ENCODE data around the gene WDR45B. TPM values are rescaled to one million over a fixed set of nuclear protein-coding genes. Genes with fewer than 3 reads are reported as not detected.
A peak's percentile ranks its signal among the peaks of the same experiment; 100 is the strongest.

Gene WDR45B
- total RNA-seq, 2 donors from 2014 or later: 49.7 to 56.5 TPM

GRCh38 chr17:82611140-82612058, 36.8 kb downstream of the WDR45B start:
- no peak for DNase-seq (ENCODE audit: low spot score)
- intact Hi-C loops (cut with DNase I): no loop called here

- no peak for DNase-seq (ENCODE audit: low spot score)
- intact Hi-C loops (cut with DNase I): no loop called here
These were observed 38.6 kb downstream of the WDR45B start for GRCh38 chr17:82609655-82610054.

DNA sequence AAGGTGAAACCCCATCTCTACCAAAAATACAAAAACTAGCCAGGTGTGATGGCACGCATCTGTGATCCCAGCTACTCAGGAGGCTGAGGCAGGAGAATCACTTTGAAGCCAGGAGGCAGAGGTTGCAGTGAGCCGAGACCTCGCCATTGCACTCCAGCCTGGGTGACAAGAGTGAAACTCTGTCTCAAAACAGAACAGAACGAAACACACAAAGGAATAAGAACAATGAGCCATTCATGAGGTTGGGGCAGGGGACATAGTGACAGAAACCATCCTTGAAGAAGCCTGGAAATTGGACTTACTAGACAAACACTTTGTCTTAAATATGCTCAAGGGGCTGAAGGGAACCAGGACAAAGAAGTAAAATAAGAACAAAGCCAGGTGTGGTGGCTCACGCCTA, 39.4 kb downstream of the WDR45B start:
- no peak for DNase-seq (ENCODE audit: low spot score)
- intact Hi-C loops (cut with DNase I): no loop called here

- no peak for DNase-seq (ENCODE audit: low spot score)
- intact Hi-C loops (cut with DNase I): no loop called here
These were observed 42.2 kb downstream of the WDR45B start for GRCh38 chr17:82605939-82606600.

DNA sequence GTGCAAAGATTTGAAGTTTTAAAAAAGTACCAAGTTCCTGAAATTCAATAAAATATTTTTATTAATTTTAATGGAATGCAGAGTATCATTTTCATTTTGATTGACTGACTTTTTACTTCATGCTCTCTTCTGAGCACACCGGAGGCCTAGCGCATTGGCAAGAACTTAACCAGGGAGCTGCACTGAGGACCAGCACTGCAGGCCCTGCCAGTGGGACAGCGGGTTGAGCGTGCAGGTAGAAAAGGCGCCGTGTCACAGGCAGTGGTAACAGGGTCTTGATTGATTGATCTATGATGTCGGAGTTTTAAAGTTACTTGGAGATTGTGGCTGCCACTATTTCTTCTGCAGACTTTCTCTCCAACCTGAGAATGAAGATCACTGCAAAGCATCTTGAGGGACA, 43.7 kb downstream of the WDR45B start:
- intact Hi-C loops (cut with DNase I): no loop called here

GRCh38 chr17:82603981-82604448, 44.2 kb downstream of the WDR45B start:
- intact Hi-C loops (cut with DNase I): no loop called here
- DNase-seq (ENCODE audit: low spot score): peak; percentile 89

More for the DNA sequence above, 43.7 kb downstream of the WDR45B start:
- DNase-seq (ENCODE audit: low spot score): no peak

GRCh38 chr17:82602986-82603710, 45.1 kb downstream of the WDR45B start:
- intact Hi-C loops (cut with DNase I): no loop called here
- DNase-seq (ENCODE audit: low spot score): no peak

DNA sequence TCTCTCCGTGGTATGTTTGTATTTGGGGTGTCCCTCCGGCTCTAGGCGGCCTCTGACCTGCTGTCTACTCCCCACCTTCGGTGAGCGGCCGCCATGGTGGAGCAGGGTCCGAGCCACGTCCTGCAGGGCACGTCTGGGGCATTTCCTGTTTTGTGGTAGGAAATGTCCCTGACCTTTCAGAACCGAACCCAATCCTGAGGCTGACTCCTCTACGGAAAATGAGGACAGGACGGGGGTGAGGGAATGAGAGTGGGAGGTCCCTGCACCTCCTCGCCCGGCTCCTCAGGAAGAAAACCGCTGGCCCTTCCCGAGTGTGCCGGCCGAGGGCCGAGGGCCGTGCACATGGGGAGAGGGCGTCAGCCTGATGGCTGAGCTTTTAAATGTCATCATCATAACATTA, 45.8 kb downstream of the WDR45B start:
- DNase-seq (ENCODE audit: low spot score): no peak
- intact Hi-C loops (cut with DNase I): no loop called here

DNA sequence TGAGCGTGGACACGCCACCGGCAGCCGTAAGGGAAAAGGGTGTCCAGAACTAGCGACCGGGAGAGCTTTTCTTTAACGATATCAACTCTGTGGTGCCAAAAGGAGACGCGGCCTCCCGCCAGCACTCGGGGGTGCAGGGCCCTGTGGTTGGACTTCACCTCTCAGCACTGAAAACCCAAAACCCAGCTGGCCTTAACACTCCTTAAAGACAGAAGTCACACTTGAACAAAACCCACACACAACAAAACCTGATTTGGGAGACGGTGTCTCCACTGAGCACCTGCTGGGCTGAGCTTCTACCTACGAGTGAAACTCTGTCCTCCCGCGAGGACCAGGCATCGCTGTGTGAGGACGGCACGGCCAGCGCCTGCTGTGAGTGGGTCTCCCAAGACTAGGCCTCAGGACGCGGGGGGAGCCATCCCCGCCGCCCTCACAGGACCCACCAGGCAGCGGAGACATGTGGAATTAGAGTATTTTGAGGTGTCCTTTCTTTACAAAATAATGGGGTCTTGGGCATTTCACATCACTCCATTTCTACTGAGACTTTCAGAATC, 46.7 kb downstream of the WDR45B start:
- intact Hi-C loops (cut with DNase I): no loop called here
- DNase-seq (ENCODE audit: low spot score): no peak

- intact Hi-C loops (cut with DNase I): no loop called here
- no peak for DNase-seq (ENCODE audit: low spot score)
These were observed 47.4 kb downstream of the WDR45B start for GRCh38 chr17:82600731-82601446.

DNA sequence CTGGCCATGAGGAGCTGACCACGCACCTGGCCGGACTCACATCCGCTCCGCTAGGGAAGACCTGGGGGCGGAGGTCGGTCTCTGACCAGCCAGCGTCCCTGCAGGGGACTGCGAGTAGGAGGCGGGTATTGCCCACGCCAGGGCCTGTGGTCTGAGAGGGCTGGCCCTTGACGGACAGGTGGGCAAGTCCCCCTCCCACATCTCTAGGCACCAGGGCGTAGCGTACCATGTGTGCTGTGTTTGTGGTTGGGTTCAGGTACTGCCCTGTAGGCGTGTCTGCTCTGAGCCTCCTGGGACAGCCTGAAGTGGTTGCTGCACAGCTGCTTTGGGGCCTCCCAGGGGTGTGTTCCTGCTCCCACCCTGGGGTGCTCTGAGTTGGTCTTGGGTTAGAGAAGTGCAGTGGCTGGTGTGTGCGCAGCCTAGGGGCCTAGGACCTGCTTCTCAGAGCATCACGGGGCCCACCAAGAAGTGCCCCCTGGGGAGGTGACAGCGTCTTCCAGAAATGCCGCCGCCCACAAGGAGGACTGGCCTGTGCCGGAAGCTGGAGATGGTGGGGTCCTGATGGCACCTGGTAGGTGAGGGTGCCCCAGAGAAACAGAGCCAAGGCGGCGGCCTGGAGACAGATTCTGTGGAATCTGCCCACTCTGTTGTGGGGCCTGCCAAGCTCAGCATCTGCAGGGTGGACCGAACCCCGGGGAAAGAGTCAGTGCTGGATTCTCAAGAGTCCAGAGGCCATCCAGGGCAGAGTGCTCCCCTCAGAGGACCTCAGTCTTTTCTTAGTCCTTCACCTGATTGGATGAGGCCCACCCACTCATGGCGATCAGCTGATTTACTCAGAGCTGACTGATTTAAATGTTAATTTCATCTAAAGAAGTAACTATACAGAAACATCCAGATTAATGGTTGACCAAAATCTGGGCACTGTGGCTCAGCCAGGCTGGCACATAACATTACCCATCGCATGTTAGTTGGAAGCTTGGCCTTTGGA, 48.3 kb downstream of the WDR45B start:
- DNase-seq (ENCODE audit: low spot score): no peak
- intact Hi-C loops (cut with DNase I): no loop called here

- intact Hi-C loops (cut with DNase I): no loop called here
- DNase-seq (ENCODE audit: low spot score): no peak
These were observed 49.8 kb downstream of the WDR45B start for GRCh38 chr17:82598256-82599119.

- intact Hi-C loops (cut with DNase I): no loop called here
- DNase-seq (ENCODE audit: low spot score): no peak
These were observed 51.2 kb downstream of the WDR45B start for GRCh38 chr17:82596837-82597672.

GRCh38 chr17:82596296-82596695, 51.9 kb downstream of the WDR45B start:
- intact Hi-C loops (cut with DNase I): no loop called here
- no peak for DNase-seq (ENCODE audit: low spot score)

DNA sequence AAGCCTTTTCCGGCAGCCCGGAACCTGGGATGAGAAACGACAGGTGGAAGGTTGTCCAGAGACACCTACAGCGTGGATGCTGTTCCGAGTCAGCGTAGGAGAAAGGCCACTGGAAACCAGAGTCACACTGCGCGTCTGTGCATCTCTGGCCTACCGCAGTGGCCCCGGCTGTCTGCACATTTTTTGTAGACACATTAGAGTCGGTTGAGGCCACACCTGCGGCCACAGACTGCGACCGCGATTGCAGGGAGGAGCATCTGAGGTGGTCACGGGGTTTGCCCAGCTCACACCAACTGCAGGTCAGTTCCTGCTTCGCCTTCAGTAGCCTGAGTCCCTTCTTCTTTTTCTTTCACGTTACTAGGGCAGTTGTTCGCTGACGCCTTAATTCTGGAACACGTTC, 52.4 kb downstream of the WDR45B start:
- DNase-seq (ENCODE audit: low spot score): no peak
- intact Hi-C loops (cut with DNase I): no loop called here

DNA sequence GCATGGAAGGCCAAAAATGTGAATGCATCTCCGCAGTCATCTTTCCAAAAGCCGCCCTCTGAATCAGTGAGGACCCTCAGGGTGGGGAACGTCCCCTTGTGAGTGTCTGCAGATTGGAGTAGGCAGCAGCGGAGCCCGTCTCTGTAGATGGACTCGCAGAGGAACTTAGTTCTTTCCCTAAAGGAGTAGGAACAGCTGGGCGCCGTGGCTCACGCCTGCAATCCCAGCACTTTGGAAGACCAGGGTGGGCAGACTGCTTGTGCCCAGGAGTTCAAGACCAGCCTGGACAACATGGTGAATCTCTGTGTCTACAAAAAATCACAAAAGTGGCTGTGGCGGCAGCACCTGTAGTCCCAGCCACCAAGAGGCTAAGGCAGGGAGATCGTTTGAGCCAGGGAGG, 53.7 kb downstream of the WDR45B start:
- DNase-seq (ENCODE audit: low spot score): no peak
- intact Hi-C loops (cut with DNase I): no loop called here

Data from posterior vena cava (tissue), 2 donors.